HUES64 (cell line): ENCODE results near the gene CAMKK1.

Source experiments
- H3K27ac ChIP-seq: 2 replicates; pipeline ENCODE4 v1.7.0; 2013; ENCODE audit warnings: low read depth, low read length, inconsistent platforms
- H3K27me3 ChIP-seq: 2 replicates; pipeline ENCODE4 v1.6.1; 2013; ENCODE audit warnings: mild to moderate bottlenecking, low read length; ENCODE audit not compliant: insufficient read depth
- H3K36me3 ChIP-seq: 2 replicates; pipeline ENCODE4 v1.6.1; 2013; ENCODE audit warnings: mild to moderate bottlenecking, low read length; ENCODE audit not compliant: insufficient read depth
- H3K4me1 ChIP-seq: 2 replicates; pipeline ENCODE4 v1.6.1; 2013; ENCODE audit warnings: mild to moderate bottlenecking, low read length, moderate library complexity; ENCODE audit not compliant: insufficient read depth
- H3K4me3 ChIP-seq: 2 replicates; pipeline ENCODE4 v1.5.1; 2013; ENCODE audit warnings: mild to moderate bottlenecking, low read length, moderate library complexity
- H3K9ac ChIP-seq: 2 replicates; pipeline ENCODE4 v1.6.1; 2013; ENCODE audit warnings: mild to moderate bottlenecking, low read depth, low read length
- H3K9me3 ChIP-seq: 2 replicates; pipeline ENCODE4 v1.6.1; 2013; ENCODE audit warnings: low read depth, low read length; ENCODE audit not compliant: insufficient read depth
- WGBS: fragments of 150-250, 120-280 bp; methylation state at CpG from one replicate; pipeline ENCODE4 v1.1.7; 2013; ENCODE audit warnings: missing lambda C conversion rate; 5-methylcytosine and 5-hydroxymethylcytosine counted together

Gene CAMKK1

DNA sequence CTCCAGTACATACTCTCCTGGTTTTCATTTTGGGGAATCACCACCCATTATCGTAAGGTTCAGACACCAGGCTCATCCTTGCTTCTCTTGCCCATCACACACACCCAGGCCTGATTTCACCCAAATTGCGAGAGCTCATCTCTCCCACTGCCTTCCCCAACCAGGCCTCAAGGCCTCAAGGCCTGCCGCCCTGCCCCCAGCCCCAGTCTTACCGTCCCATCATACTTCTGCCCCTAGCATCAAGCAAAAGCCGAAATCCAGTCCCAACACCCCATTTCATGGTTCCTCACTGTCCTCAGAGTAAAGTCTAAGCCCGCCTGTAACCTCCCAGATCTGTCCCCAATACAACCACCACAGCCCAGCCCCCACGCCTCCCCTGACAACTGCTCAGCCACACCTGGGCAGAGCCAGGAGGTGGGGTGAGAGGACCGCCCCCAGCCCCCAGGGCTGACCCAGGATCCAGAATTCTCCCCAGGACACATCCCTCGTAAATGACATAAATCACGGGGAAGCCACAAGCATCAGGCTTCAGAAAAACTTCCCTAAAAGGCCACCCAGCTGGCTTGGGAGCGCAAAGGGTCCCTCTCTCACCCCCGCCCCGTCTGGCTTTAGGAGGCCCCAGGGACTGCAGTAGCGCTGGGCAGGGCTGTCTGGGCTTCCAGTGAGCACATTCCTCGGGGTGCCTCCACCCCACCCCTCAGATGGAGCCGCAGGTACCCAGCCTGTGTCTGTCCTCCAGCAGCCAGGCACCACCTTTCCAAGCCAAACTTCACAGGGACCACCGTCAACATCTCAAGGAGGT is 33.0 kb upstream of the CAMKK1 start:
- no peaks in the 10 kb centered on the region for H3K9me3 ChIP-seq
- H3K4me1 ChIP-seq, result no peaks in the 10 kb centered on the region
- 88% methylated on average over 17 of the region's 17 CpGs for WGBS
- no peak overlapping the region for H3K27ac ChIP-seq
- H3K27me3 ChIP-seq, result no peaks in the 10 kb centered on the region
- H3K4me3 ChIP-seq, result no peak overlapping the region
- H3K36me3 ChIP-seq, result no peaks in the 10 kb centered on the region
- H3K9ac ChIP-seq, result no peak overlapping the region

GRCh38 chr17:3924512-3925350 is 31.9 kb upstream of the CAMKK1 start:
- Histone ChIP-seq H3K4me1 (no peaks in the 10 kb centered on the region), H3K27ac (no peak overlapping the region), H3K4me3 (no peak overlapping the region), H3K27me3 (no peaks in the 10 kb centered on the region), H3K36me3 (no peaks in the 10 kb centered on the region), H3K9ac (no peak overlapping the region; the same call in 1 of the 2 replicates), H3K9me3 (no peaks in the 10 kb centered on the region)
- 93% methylated on average over 40 of the region's 40 CpGs for WGBS

DNA sequence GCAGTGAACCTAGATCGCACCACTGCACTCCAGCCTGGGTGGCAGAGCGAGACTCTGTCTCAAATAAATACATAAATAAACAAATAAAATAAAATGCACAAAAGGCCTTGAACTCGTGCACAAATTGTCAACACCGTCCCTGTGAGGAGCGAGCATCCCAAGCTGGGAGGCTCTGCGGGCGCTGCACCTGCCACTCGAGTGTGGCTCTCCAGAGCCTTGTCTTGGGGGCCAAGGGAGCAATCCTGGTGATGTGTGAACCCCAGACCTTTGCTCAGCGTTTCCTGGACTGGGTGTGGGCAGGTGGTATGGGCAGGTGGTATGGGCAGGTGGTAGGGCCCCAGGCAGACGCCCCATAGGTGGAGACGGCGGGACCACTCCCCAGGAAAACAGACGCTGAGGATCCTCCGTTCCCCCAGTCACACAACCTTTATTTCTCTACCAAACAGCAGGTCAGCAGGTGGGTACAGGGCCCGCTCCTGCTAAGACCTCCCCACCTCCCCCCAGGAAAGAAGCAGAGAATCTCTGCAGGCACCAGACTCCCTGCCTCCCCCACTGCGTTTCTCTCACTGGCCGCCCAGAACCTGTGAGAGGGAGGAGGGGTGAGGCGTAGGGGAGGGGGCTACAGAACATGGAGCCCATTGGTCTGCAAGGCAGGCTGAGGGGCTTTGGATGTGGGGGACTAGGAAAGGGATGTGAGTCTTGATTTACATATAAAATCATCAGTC is 30.8 kb upstream of the CAMKK1 start:
- Histone ChIP-seq H3K9ac (no peak overlapping the region), H3K9me3 (no peaks in the 10 kb centered on the region), H3K27me3 (no peaks in the 10 kb centered on the region), H3K4me1 (no peaks in the 10 kb centered on the region), H3K36me3 (no peaks in the 10 kb centered on the region), H3K4me3 (no peak overlapping the region), H3K27ac (no peak overlapping the region)
- 90% methylated on average over 17 of the region's 18 CpGs for WGBS

DNA sequence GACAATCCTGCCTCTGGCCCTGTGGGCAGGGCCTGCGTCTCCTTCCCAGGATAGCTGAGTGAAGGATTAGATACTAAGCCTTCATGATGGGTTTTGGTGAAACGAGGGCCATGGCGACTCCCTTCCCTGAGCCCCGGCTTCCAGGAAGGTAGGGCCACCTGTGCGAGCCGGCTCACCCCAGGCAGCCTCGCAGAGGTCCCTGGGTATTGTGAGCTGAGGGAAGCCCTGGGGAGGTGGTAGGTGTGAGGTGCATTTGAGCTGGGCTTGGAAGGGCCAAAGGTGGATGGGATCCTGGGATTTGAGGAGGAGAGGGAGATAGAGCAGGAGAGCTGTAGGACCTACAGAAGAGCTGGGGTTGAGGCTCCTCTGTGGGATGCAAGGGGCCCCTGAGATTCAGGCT is 29.9 kb upstream of the CAMKK1 start:
- Histone ChIP-seq H3K27me3 (no peaks in the 10 kb centered on the region), H3K4me3 (no peak overlapping the region), H3K27ac (no peak overlapping the region), H3K4me1 (no peaks in the 10 kb centered on the region), H3K36me3 (no peaks in the 10 kb centered on the region), H3K9me3 (no peaks in the 10 kb centered on the region), H3K9ac (no peak overlapping the region)
- WGBS, result 95% methylated on average over 7 of the region's 7 CpGs

DNA sequence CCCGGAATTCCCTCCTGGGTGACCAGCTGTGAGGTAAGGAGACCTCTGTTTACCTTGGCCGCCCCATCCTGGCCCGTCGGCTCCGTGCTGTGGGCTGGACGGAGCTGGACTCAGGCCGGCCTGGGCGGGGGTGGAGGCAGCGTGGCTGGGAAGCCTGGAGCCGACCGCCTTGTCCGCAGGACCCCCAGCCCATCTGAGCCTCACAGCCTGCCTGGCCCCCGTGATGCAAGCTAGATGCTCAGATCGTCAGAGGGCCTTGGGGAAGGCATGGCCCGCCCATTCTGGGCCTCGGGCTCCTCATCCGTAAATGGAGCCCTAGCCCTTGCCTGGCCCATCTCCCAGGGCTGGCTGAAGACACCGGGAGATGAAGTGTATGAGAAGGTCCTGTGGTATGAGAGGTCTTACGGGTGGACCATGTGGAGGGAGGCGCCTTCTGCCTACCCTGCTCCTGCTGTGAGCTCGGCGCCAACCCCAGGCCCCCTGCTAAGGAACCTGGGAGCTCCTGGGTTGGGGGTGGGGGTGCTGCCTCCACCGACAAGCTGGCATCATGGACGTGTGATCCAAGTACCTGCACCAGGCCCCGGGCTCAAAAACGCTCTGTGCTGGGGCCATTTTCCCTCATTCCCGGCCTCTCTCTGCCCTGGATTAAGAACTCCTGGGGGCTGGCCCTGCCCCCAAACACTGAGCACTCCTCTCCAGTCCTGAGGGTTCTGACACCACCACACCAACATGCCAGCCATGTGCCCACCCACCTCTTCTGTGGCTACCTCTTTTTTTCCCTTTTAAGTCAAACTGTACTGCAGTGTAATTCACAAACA is 28.9 kb upstream of the CAMKK1 start:
- Histone ChIP-seq H3K27me3 (no peaks in the 10 kb centered on the region), H3K36me3 (no peaks in the 10 kb centered on the region), H3K27ac (no peak overlapping the region), H3K4me1 (no peaks in the 10 kb centered on the region), H3K9me3 (no peaks in the 10 kb centered on the region), H3K4me3 (no peak overlapping the region), H3K9ac (no peak overlapping the region)
- 90% methylated on average over 27 of the region's 27 CpGs for WGBS

DNA sequence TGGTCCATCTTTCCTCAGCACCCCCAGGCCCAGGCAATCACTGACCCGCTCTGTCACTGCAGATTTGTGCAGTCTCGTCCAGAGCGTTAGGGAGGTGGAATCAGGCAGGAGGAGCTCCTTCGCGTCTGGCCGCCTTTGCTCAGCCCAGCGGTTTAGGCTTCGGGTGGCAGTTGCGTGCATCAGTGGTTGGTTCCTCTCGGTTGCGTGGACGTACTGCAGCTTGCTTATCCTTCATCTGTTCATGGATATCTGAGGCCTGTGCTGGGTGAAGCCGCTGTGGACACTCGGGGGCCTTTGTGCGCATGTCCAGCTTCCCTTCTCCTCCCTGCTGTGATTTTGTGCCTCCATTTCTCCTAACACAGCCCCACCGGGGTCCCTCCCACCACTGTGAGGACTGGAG is 28.2 kb upstream of the CAMKK1 start:
- Histone ChIP-seq H3K9me3 (no peaks in the 10 kb centered on the region), H3K4me1 (no peaks in the 10 kb centered on the region), H3K27ac (no peak overlapping the region), H3K9ac (no peak overlapping the region), H3K27me3 (no peaks in the 10 kb centered on the region), H3K4me3 (no peak overlapping the region), H3K36me3 (no peaks in the 10 kb centered on the region)
- 92% methylated on average over 16 of the region's 16 CpGs for WGBS

GRCh38 chr17:3919123-3919624 is 26.3 kb upstream of the CAMKK1 start:
- H3K4me1 ChIP-seq, result no peaks in the 10 kb centered on the region
- 93% methylated on average over 22 of the region's 22 CpGs for WGBS

GRCh38 chr17:3918372-3919122 is 25.7 kb upstream of the CAMKK1 start:
- Histone ChIP-seq H3K27me3 (no peaks in the 10 kb centered on the region), H3K4me1 (no peaks in the 10 kb centered on the region), H3K4me3 (no peak overlapping the region), H3K27ac (no peak overlapping the region), H3K9ac (no peak overlapping the region), H3K36me3 (no peaks in the 10 kb centered on the region), H3K9me3 (no peaks in the 10 kb centered on the region)
- WGBS, result 76% methylated on average over 8 of the region's 8 CpGs

More at GRCh38 chr17:3919123-3919624, 26.3 kb upstream of the CAMKK1 start:
- Histone ChIP-seq H3K27ac (no peak overlapping the region), H3K4me3 (no peak overlapping the region), H3K36me3 (no peaks in the 10 kb centered on the region), H3K27me3 (no peaks in the 10 kb centered on the region), H3K9me3 (no peaks in the 10 kb centered on the region), H3K9ac (no peak overlapping the region)

DNA sequence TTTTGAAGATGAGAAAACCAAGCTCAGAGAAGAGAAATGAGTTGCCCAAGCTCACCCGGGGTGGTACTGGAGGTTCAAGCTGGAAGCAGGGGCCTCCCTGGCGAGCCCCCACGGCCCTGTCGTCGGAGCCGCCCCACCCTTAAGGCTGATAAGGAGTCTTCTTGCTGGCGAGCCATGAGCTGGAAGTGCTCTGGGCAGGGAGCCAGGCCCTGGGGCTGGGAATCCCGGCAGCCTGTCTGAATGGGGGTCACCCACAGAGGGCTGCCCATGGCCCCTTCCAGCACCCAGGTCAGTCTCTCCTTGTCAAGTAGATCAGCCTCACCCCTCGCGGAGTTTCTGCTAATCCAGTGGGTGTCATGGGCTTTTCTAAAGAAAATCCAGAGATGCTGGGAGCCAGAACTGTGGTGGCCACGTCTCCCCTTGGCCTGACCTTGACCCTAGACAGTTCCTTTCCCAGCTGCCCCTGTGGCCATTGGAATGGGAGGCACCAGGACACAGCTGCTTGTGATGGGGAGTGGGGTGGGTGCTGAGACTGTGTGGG is 24.6 kb upstream of the CAMKK1 start:
- Histone ChIP-seq H3K36me3 (no peaks in the 10 kb centered on the region), H3K9me3 (no peaks in the 10 kb centered on the region), H3K4me1 (no peaks in the 10 kb centered on the region), H3K27me3 (no peaks in the 10 kb centered on the region), H3K9ac (no peak overlapping the region), H3K27ac (no peak overlapping the region), H3K4me3 (no peak overlapping the region)
- whole genome bisulfite sequencing, result 79% methylated on average over 11 of the region's 11 CpGs

DNA sequence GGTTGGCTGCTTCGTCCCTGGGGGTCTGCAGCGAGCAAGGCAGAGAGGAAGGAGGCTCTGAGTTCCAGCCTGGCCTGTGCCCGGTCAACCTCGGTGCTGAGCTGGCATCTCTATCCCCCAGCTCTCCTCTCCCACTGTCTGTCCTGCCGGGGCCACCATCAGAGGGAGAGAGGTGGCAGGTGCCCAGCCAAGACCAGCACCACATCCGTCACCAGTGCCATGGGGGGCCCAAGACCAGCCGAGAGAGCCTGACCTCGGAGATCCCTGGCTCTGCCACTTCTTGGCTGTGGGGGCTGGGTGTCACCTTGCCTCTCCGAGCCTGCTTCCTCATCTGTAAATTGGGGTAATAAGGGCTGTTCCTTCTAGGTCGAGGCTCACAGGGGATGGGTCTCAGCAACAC is 24.0 kb upstream of the CAMKK1 start:
- Histone ChIP-seq H3K27me3 (no peaks in the 10 kb centered on the region), H3K4me1 (no peaks in the 10 kb centered on the region), H3K9ac (no peak overlapping the region), H3K27ac (no peak overlapping the region), H3K36me3 (no peaks in the 10 kb centered on the region), H3K4me3 (no peak overlapping the region), H3K9me3 (no peaks in the 10 kb centered on the region)
- 93% methylated on average over 10 of the region's 10 CpGs for WGBS
